GM06990 (cell line): ENCODE measurements around the gene ATG16L1.
A peak's percentile ranks its signal among the peaks of the same experiment; 100 is the strongest.

Experiments used
- DNase-seq: peaks from one replicate; pipeline ENCODE4 v3.0.0-alpha.2; 2011; ENCODE audit not compliant: insufficient read length; ENCODE audit errors: extremely low read depth
- H3K27me3 ChIP-seq: replicated peaks from 2 replicates; pipeline ENCODE4 v1.6.0; 2011; ENCODE audit warnings: low read length; ENCODE audit not compliant: control insufficient read depth, insufficient read depth
- H3K36me3 ChIP-seq: 2 replicates; pipeline ENCODE4 v1.5.1; 2011; ENCODE audit warnings: low read length; ENCODE audit not compliant: control insufficient read depth, insufficient read depth
- H3K4me3 ChIP-seq: replicated peaks from 2 replicates; pipeline ENCODE4 v1.5.1; 2011; ENCODE audit warnings: low read depth, mild to moderate bottlenecking, control low read depth, low read length
- CTCF ChIP-seq: IDR thresholded peaks from 2 replicates; pipeline ENCODE4 v1.5.1; 2011; ENCODE audit warnings: low read length, control low read depth, mild to moderate bottlenecking, inconsistent platforms; ENCODE audit not compliant: insufficient read depth, poor library complexity, severe bottlenecking

Gene ATG16L1

GRCh38 chr2:233251306-233252116 is at the start of gene ATG16L1:
Gene ATG16L1 (plus strand): TSS chr2:233251673. CDS start chr2:233251828, 155 bp downstream.
- peak; percentile 96 for TF ChIP-seq CTCF
- H3K36me3 ChIP-seq = peaks cover 1% of the 10 kb centered on the region; the same call in 1 of the 2 replicates
- peak; percentile 95 for DNase-seq
- no peaks in the 10 kb centered on the region for H3K27me3 ChIP-seq
- H3K4me3 ChIP-seq = peak within 1 kb of the TSS; percentile 99

GRCh38 chr2:233202531-233202944 is 48.9 kb upstream of the ATG16L1 start:
- H3K27me3 ChIP-seq = no peaks in the 10 kb centered on the region
- H3K36me3 ChIP-seq = peaks cover 51% of the 10 kb centered on the region
- no peak overlapping the region for H3K4me3 ChIP-seq
- TF ChIP-seq CTCF = no peak
- DNase-seq = no peak

- Histone ChIP-seq H3K27me3 (no peaks in the 10 kb centered on the region), H3K4me3 (no peak overlapping the region), H3K36me3 (peaks cover 47% of the 10 kb centered on the region)
- no peak for DNase-seq
- TF ChIP-seq CTCF = no peak
Observed at GRCh38 chr2:233203060-233203459, 48.4 kb upstream of the ATG16L1 start.

- TF ChIP-seq CTCF = no peak
- H3K27me3 ChIP-seq = no peaks in the 10 kb centered on the region
- H3K4me3 ChIP-seq = no peak overlapping the region
- DNase-seq = no peak
- peaks cover 51% of the 10 kb centered on the region for H3K36me3 ChIP-seq
Observed at GRCh38 chr2:233204286-233204936, 47.1 kb upstream of the ATG16L1 start.

- Histone ChIP-seq H3K4me3 (no peak overlapping the region), H3K27me3 (no peaks in the 10 kb centered on the region), H3K36me3 (peaks cover 33% of the 10 kb centered on the region)
- DNase-seq = no peak
- TF ChIP-seq CTCF = no peak
Observed at GRCh38 chr2:233208382-233209116, 42.9 kb upstream of the ATG16L1 start.
